Activated CD4-positive, CD25-positive, alpha-beta regulatory T cell treated with anti-CD3 and anti-CD28 coated beads, Interleukin-2, amount 50 U/mL, for 24 hours (primary cell): ENCODE measurements around the gene RPL13.
A peak's percentile ranks its signal among the peaks of the same experiment; 100 is the strongest.

ENCODE experiments used
- ATAC-seq, 2 donors: fragments of 150-1000 bp; cut with Tn5 transposase; one replicate each; pipeline ENCODE4 v1.10.0; 2021; ENCODE audit warnings: mild to moderate bottlenecking in 1 of 2, moderate library complexity in 1 of 2

The RPL13 gene

GRCh38 chr16:89545044-89545830 is 15.2 kb upstream of the RPL13 start:
- ATAC-seq, result no peak

- ATAC-seq, result no peak
Measured at GRCh38 chr16:89545831-89546574, 14.5 kb upstream of the RPL13 start.

GRCh38 chr16:89546781-89547180 is 13.7 kb upstream of the RPL13 start:
- ATAC-seq, result no peak

GRCh38 chr16:89547291-89547690 is 13.2 kb upstream of the RPL13 start:
- no peak for ATAC-seq

- no peak for ATAC-seq
Measured at GRCh38 chr16:89547860-89548259, 12.6 kb upstream of the RPL13 start.

- ATAC-seq, result no peak
Measured at GRCh38 chr16:89548344-89549006, 12.0 kb upstream of the RPL13 start.

GRCh38 chr16:89549007-89549700 is 11.3 kb upstream of the RPL13 start:
- peak; percentile 33 to 47 for ATAC-seq

GRCh38 chr16:89550421-89551007 is 10.0 kb upstream of the RPL13 start:
- ATAC-seq, result no peak

- ATAC-seq, result no peak
Measured at GRCh38 chr16:89552329-89552728, 8.2 kb upstream of the RPL13 start.

GRCh38 chr16:89552913-89553312 is 7.6 kb upstream of the RPL13 start:
- ATAC-seq, result no peak

- no peak for ATAC-seq
Measured at GRCh38 chr16:89553733-89554132, 6.7 kb upstream of the RPL13 start.

- ATAC-seq, result no peak
Measured at GRCh38 chr16:89554343-89554742, 6.1 kb upstream of the RPL13 start.

GRCh38 chr16:89555265-89555664 is 5.2 kb upstream of the RPL13 start:
- no peak for ATAC-seq

- no peak for ATAC-seq
Measured at GRCh38 chr16:89555780-89556179, 4.7 kb upstream of the RPL13 start.

GRCh38 chr16:89556750-89557689 is 3.5 kb upstream of the RPL13 start:
- peak; percentile 40 to 50 for ATAC-seq

GRCh38 chr16:89557690-89558490 is 2.6 kb upstream of the RPL13 start:
- no peak for ATAC-seq

- no peak for ATAC-seq
Measured at GRCh38 chr16:89561142-89561883, 831 bp downstream of the RPL13 start.

- no peak for ATAC-seq
Measured at GRCh38 chr16:89561884-89562599, 1.6 kb downstream of the RPL13 start.

GRCh38 chr16:89562939-89563338 is 2.5 kb downstream of the RPL13 start:
- ATAC-seq, result no peak
